Measurements from ENCODE around the gene ASTN2. TPM values are rescaled to one million over a fixed set of nuclear protein-coding genes. Genes with fewer than 3 reads are reported as not detected.

Gene ASTN2
- total and polyA plus RNA-seq, 2 experiments from 2014 or later = 5.6 to 7.7 TPM

DNA sequence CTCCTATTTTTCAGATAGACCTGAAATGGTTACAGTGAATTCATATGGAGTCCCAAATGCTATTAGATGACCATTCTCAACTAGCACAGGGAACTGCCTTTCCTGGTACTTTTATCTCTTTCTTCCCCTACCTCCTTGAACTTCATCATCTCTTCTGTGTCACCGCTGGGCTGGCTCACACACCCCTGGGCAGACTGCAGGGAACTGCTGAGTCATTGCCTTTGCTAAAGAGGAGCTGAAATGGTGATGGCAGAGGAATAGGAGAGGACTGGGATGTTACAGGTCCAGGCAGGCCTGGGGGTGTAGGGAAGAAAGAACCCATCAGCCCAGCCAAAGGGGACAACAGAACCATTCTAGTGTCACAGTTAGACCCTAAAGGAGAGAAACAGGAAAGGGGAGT, 322.3 kb downstream of the ASTN2 start:
- Histone ChIP-seq H3K4me3 (no peak overlapping the region), H3K27me3 (no peaks in the 10 kb centered on the region), H3K4me1 (ENCODE audit: low read depth) (peaks cover 8% of the 10 kb centered on the region), H3K36me3 (no peaks in the 10 kb centered on the region), H3K27ac (no peak overlapping the region), H3K9me3 (ENCODE audit: low read depth) (no peaks in the 10 kb centered on the region)
- TF ChIP-seq, protein P1, sequence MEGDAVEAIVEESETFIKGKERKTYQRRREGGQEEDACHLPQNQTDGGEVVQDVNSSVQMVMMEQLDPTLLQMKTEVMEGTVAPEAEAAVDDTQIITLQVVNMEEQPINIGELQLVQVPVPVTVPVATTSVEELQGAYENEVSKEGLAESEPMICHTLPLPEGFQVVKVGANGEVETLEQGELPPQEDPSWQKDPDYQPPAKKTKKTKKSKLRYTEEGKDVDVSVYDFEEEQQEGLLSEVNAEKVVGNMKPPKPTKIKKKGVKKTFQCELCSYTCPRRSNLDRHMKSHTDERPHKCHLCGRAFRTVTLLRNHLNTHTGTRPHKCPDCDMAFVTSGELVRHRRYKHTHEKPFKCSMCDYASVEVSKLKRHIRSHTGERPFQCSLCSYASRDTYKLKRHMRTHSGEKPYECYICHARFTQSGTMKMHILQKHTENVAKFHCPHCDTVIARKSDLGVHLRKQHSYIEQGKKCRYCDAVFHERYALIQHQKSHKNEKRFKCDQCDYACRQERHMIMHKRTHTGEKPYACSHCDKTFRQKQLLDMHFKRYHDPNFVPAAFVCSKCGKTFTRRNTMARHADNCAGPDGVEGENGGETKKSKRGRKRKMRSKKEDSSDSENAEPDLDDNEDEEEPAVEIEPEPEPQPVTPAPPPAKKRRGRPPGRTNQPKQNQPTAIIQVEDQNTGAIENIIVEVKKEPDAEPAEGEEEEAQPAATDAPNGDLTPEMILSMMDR (IDR thresholded peaks at IDR 0.05; ENCODE audit: low read depth, low read length) = no peak
- DNase-seq (ENCODE audit: low read depth in 1 of 2, low spot score in 1 of 2) = peak; percentile 31 to 58

DNA sequence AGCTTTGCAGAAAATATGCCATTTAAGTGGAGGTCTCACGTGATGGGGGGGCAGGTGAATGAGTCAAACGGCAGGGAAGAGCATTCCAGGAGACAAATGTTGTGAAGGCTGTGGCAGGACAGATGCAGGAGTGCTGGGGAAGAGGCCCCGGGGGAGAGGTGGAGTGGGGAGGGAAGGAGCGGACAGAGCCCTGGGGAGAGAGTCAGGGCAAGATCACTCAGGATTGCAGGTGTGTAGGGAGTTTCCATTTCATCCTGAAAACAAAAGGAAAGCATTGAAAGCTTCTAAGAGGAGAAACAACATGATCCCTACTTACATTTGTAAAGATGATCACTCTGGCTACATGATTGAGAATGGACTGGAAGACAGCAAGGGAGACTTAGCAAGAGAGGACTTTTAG, 323.3 kb downstream of the ASTN2 start:
- H3K4me3 ChIP-seq = no peak overlapping the region
- peaks cover 8% of the 10 kb centered on the region for H3K4me1 ChIP-seq (ENCODE audit: low read depth)
- no peaks in the 10 kb centered on the region for H3K9me3 ChIP-seq (ENCODE audit: low read depth)
- no peaks in the 10 kb centered on the region for H3K27me3 ChIP-seq
- H3K27ac ChIP-seq = no peak overlapping the region
- TF ChIP-seq, protein P1 (IDR thresholded peaks at IDR 0.05; ENCODE audit: low read depth, low read length) = no peak
- no peaks in the 10 kb centered on the region for H3K36me3 ChIP-seq
- no peak for DNase-seq (ENCODE audit: low read depth in 1 of 2, low spot score in 1 of 2)

DNA sequence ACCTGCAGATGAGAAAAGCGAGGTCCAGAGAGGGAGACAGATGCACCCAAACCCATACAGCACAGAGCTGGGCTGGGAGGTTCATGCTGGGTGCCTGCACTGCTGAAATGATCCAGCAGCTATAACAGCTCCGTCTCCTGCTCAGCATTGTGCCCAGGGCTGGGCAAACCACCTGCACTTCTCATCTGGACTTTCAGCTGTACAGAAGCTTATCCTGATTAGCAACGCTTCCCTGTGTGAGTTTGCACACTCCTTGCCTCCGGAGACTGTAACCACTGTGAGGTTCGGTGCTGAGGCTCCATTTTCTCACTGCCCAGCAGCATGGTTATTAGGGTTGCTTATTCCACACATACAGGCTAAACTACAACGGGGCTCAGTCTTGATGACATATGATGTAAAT, 326.1 kb downstream of the ASTN2 start:
- no peaks in the 10 kb centered on the region for H3K27me3 ChIP-seq
- no peak for DNase-seq (ENCODE audit: low read depth in 1 of 2, low spot score in 1 of 2)
- no peak overlapping the region for H3K4me3 ChIP-seq
- H3K36me3 ChIP-seq = no peaks in the 10 kb centered on the region
- TF ChIP-seq, protein P1 (IDR thresholded peaks at IDR 0.05; ENCODE audit: low read depth, low read length) = no peak
- H3K9me3 ChIP-seq (ENCODE audit: low read depth) = no peaks in the 10 kb centered on the region
- no peaks in the 10 kb centered on the region for H3K4me1 ChIP-seq (ENCODE audit: low read depth)
- no peak overlapping the region for H3K27ac ChIP-seq

DNA sequence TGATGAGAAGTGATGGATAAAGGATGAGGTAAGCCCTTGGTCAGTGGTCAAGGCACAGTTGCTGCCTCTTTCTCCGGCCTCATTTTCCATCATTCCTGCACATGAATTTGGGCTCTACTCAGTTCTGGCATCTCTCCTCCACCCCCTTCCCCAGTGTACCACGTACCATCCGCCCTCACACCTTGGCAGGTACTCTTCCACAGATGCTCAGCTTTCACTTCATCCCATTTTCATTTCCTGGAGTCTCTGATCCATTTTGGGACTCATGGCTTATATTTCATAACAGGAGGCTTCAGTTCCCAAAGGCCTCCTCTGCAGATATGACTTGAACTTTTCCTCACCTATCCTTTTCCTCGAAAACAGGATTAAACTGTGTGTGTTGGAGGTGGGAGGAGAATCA, 326.7 kb downstream of the ASTN2 start:
- TF ChIP-seq, protein P1 (IDR thresholded peaks at IDR 0.05; ENCODE audit: low read depth, low read length) = no peak
- Histone ChIP-seq H3K36me3 (no peaks in the 10 kb centered on the region), H3K27me3 (no peaks in the 10 kb centered on the region), H3K4me3 (no peak overlapping the region), H3K9me3 (ENCODE audit: low read depth) (no peaks in the 10 kb centered on the region), H3K27ac (no peak overlapping the region), H3K4me1 (ENCODE audit: low read depth) (no peaks in the 10 kb centered on the region)
- no peak for DNase-seq (ENCODE audit: low read depth in 1 of 2, low spot score in 1 of 2)

DNA sequence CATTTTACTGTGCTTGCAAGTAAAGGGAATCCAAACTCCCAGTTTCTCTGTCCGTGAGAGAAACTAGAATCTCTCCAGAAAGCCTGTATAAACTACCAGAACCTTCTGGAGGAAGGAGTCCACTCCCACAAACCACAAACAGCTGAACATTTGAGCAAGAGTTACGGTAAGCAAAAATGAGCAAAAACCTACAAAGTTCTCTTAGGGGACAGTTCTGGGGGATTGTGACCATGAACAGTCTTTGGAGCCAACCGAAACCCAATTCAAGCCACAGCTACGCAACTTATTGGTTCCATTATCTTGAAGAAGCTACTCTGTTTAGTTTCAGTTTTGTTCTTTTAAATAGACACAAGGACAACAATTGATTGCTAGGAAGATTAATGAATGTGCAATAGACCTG, 330.6 kb downstream of the ASTN2 start:
- Histone ChIP-seq H3K4me1 (ENCODE audit: low read depth) (no peaks in the 10 kb centered on the region), H3K9me3 (ENCODE audit: low read depth) (no peaks in the 10 kb centered on the region), H3K27ac (no peak overlapping the region), H3K4me3 (no peak overlapping the region), H3K36me3 (no peaks in the 10 kb centered on the region), H3K27me3 (no peaks in the 10 kb centered on the region)
- no peak for DNase-seq (ENCODE audit: low read depth in 1 of 2, low spot score in 1 of 2)
- TF ChIP-seq, protein P1 (IDR thresholded peaks at IDR 0.05; ENCODE audit: low read depth, low read length) = no peak

DNA sequence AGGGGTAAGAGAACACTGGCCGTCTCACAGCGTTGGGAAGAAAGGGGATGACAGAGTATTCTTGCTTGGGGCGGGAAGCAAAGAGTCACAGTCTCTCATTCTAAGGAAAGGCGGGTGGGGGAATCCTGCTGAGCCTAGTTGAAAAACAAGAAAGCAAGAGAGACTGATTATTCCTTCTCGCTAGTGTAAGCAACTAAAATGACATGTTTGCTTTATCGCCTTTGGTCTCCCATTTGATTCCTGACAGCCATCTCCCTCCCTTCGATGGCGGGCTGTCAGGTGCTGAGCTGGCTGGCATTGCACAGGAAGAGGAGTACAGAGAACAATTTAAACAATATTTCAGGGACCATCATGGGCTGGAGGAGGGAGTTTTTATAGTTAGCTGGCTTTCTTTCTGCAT, 331.3 kb downstream of the ASTN2 start:
- Histone ChIP-seq H3K9me3 (ENCODE audit: low read depth) (no peaks in the 10 kb centered on the region), H3K27ac (no peak overlapping the region), H3K4me3 (no peak overlapping the region), H3K4me1 (ENCODE audit: low read depth) (no peaks in the 10 kb centered on the region), H3K36me3 (no peaks in the 10 kb centered on the region), H3K27me3 (no peaks in the 10 kb centered on the region)
- TF ChIP-seq, protein P1 (IDR thresholded peaks at IDR 0.05; ENCODE audit: low read depth, low read length) = no peak
- no peak for DNase-seq (ENCODE audit: low read depth in 1 of 2, low spot score in 1 of 2)
